AG09309 (cell line): ENCODE results near the gene PRR12.

Experiments used
- DNase-seq: peaks from one replicate; pipeline ENCODE4 v3.0.0-alpha.2; 2010; ENCODE audit warnings: low read depth
- H3K4me3 ChIP-seq: 2 replicates; pipeline ENCODE4 v1.5.1; 2011; ENCODE audit warnings: mild to moderate bottlenecking, low read depth, low read length, moderate library complexity; ENCODE audit not compliant: control insufficient read depth
- CTCF ChIP-seq: IDR thresholded peaks from 2 replicates; pipeline ENCODE4 v1.5.1; 2011; ENCODE audit warnings: mild to moderate bottlenecking, low read depth, low read length, inconsistent platforms; ENCODE audit not compliant: insufficient read depth, control insufficient read depth; ENCODE audit errors: missing control alignments

PRR12 gene

GRCh38 chr19:49660338-49660961 lies 69.5 kb downstream of the PRR12 start:
- no peak overlapping the region for H3K4me3 ChIP-seq
- DNase-seq, result no peak
- no peak for TF ChIP-seq CTCF

- DNase-seq, result no peak
- TF ChIP-seq CTCF, result no peak
- H3K4me3 ChIP-seq, result no peak overlapping the region
Measured at GRCh38 chr19:49662011-49662410, 71.0 kb downstream of the PRR12 start.

GRCh38 chr19:49663224-49663623 lies 72.2 kb downstream of the PRR12 start:
- DNase-seq, result no peak
- TF ChIP-seq CTCF, result no peak

GRCh38 chr19:49664171-49665035 lies 73.4 kb downstream of the PRR12 start:
- no peak for DNase-seq
- peak; percentile 11 for TF ChIP-seq CTCF
- peak overlapping the region; percentile 88 for H3K4me3 ChIP-seq

More at GRCh38 chr19:49663224-49663623, 72.2 kb downstream of the PRR12 start:
- no peak overlapping the region for H3K4me3 ChIP-seq

GRCh38 chr19:49665036-49665350 lies 74.0 kb downstream of the PRR12 start:
- DNase-seq, result no peak
- H3K4me3 ChIP-seq, result peak overlapping the region; percentile 88
- no peak for TF ChIP-seq CTCF

- TF ChIP-seq CTCF, result peak; percentile 1
- peak within 1 kb of the TSS; percentile 88 for H3K4me3 ChIP-seq
- DNase-seq, result peak; percentile 81
Measured at GRCh38 chr19:49665351-49666119, 74.6 kb downstream of the PRR12 start, which contains the start of the genes BCL2L12 and IRF3. BCL2L12 (plus strand) TSS chr19:49665933; CDS start chr19:49666693, 760 bp downstream. IRF3 (minus strand) TSS chr19:49665857; CDS start chr19:49664838, 1,019 bp downstream.
